Inflammatory macrophage treated with lipopolysaccharide for 1 hour (primary cell): ENCODE data around the gene FBLN7.

ENCODE experiments used
- DNase-seq, 2 donors: peaks; one replicate each; pipeline ENCODE4 v3.0.0-alpha.2; 2020 to 2022

Gene FBLN7

GRCh38 chr2:112140899-112141625, 2.9 kb downstream of the FBLN7 start:
- no peak for DNase-seq

- DNase-seq = no peak
Observed at GRCh38 chr2:112141626-112142007, 3.4 kb downstream of the FBLN7 start.

GRCh38 chr2:112142525-112143078, 4.4 kb downstream of the FBLN7 start:
- no peak for DNase-seq

GRCh38 chr2:112143150-112143549, 5.0 kb downstream of the FBLN7 start:
- no peak for DNase-seq

- no peak for DNase-seq
Observed at GRCh38 chr2:112144966-112145365, 6.8 kb downstream of the FBLN7 start.

- no peak for DNase-seq
Observed at GRCh38 chr2:112147382-112148168, 9.4 kb downstream of the FBLN7 start.

- DNase-seq = no peak
Observed at GRCh38 chr2:112148477-112148876, 10.3 kb downstream of the FBLN7 start.

- DNase-seq = no peak
Observed at GRCh38 chr2:112149194-112149593, 11.0 kb downstream of the FBLN7 start.

- DNase-seq = peak in 1 of 2 donors; percentile 1
Observed at GRCh38 chr2:112149866-112150435, 11.8 kb downstream of the FBLN7 start.

GRCh38 chr2:112150447-112150846, 12.3 kb downstream of the FBLN7 start:
- DNase-seq = no peak

- no peak for DNase-seq
Observed at GRCh38 chr2:112150851-112151250, 12.7 kb downstream of the FBLN7 start.

GRCh38 chr2:112151271-112151670, 13.1 kb downstream of the FBLN7 start:
- peak; percentile 33 to 72 for DNase-seq

- DNase-seq = no peak
Observed at GRCh38 chr2:112151701-112152440, 13.7 kb downstream of the FBLN7 start.

GRCh38 chr2:112152476-112153178, 14.4 kb downstream of the FBLN7 start:
- DNase-seq = peak in 1 of 2 donors; percentile 37

GRCh38 chr2:112153179-112153490, 14.9 kb downstream of the FBLN7 start:
- DNase-seq = no peak

GRCh38 chr2:112153501-112153900, 15.3 kb downstream of the FBLN7 start:
- DNase-seq = no peak

GRCh38 chr2:112154246-112155117, 16.3 kb downstream of the FBLN7 start:
- DNase-seq = no peak

GRCh38 chr2:112155331-112156151, 17.4 kb downstream of the FBLN7 start:
- DNase-seq = peak in 1 of 2 donors; percentile 16

- DNase-seq = peak in 1 of 2 donors; percentile 17
Observed at GRCh38 chr2:112156152-112156986, 18.2 kb downstream of the FBLN7 start.
